ENCODE data around the gene KLF14.
"Not testable (repeated sequence)": the region's sequence is repeated elsewhere in the genome, so short reads cannot be mapped to it uniquely, and the experiment has no call there.

The KLF14 gene

GRCh38 chr7:130719541-130719940 is 14.5 kb downstream of the KLF14 start:
- DNase-seq (ENCODE audit: low read depth in 2 of 2): no peak

GRCh38 chr7:130712416-130712815 is 21.6 kb downstream of the KLF14 start:
- no peak for DNase-seq (ENCODE audit: low read depth in 2 of 2)

- DNase-seq (ENCODE audit: low read depth in 2 of 2): no peak
Observed at GRCh38 chr7:130708766-130709165, 25.2 kb downstream of the KLF14 start.

GRCh38 chr7:130708001-130708400 is 26.0 kb downstream of the KLF14 start:
- DNase-seq (ENCODE audit: low read depth in 2 of 2): no peak

- DNase-seq (ENCODE audit: low read depth in 2 of 2): no peak
Observed at GRCh38 chr7:130703851-130704250, 30.2 kb downstream of the KLF14 start.

- no peak for DNase-seq (ENCODE audit: low read depth in 2 of 2)
Observed at GRCh38 chr7:130701650-130702049, 32.4 kb downstream of the KLF14 start.

GRCh38 chr7:130700760-130701159 is 33.2 kb downstream of the KLF14 start:
- DNase-seq (ENCODE audit: low read depth in 2 of 2): no peak

- DNase-seq (ENCODE audit: low read depth in 2 of 2): no peak
Observed at GRCh38 chr7:130699686-130700085, 34.3 kb downstream of the KLF14 start.

GRCh38 chr7:130697820-130698219 is 36.2 kb downstream of the KLF14 start:
- no peak for DNase-seq (ENCODE audit: low read depth in 2 of 2)

- DNase-seq (ENCODE audit: low read depth in 2 of 2): no peak
Observed at GRCh38 chr7:130695840-130696239, 38.2 kb downstream of the KLF14 start.

GRCh38 chr7:130692396-130692795 is 41.6 kb downstream of the KLF14 start:
- DNase-seq (ENCODE audit: low read depth in 2 of 2): not testable (repeated sequence)

- DNase-seq (ENCODE audit: low read depth in 2 of 2): no peak
Observed at GRCh38 chr7:130689683-130690082, 44.3 kb downstream of the KLF14 start.

- DNase-seq (ENCODE audit: low read depth in 2 of 2): no peak
Observed at GRCh38 chr7:130683026-130683425, 51.0 kb downstream of the KLF14 start.

Data from stimulated activated CD8-positive, alpha-beta memory T cell treated with anti-CD3 and anti-CD28 coated beads, Interleukin-15, amount 100 ng/mL, for 4 hours (primary cell).